Uterus (tissue), 2 donors: Measurements from ENCODE around the gene OR5V1.

ENCODE experiments used
- CTCF ChIP-seq, 4 experiments: fragments of 200-600 bp in 2 of 4; fragments of 450-650 bp in 2 of 4; sonication (generic) in 2 of 4; IDR thresholded peaks; one replicate each; pipeline ENCODE4 v1.5.1; 2016 to 2019; ENCODE audit warnings: antibody characterized with exemption in 4 of 4, mild to moderate bottlenecking in 2 of 4, moderate library complexity in 1 of 4
- POLR2A ChIP-seq, 2 donors: fragments of 450-650 bp; IDR thresholded peaks; one replicate each; pipeline ENCODE4 v1.6.1; 2016; ENCODE audit warnings: antibody characterized with exemption in 2 of 2, mild to moderate bottlenecking in 1 of 2, moderate library complexity in 1 of 2

GRCh38 chr6:29375191-29375590 is 6.5 kb upstream of the OR5V1 start, which contains the start of gene OR12D3:
- no peak for TF ChIP-seq CTCF (IDR thresholded peaks at IDR 0.05)
- no peak for TF ChIP-seq POLR2A (IDR thresholded peaks at IDR 0.05)
